ENCODE data around the gene MB21D2.

MB21D2 gene

GRCh38 chr3:192870822-192871221 is 46.8 kb downstream of the MB21D2 start:
- H3K27ac ChIP-seq (replicated peaks) = no peak overlapping the region
- TF ChIP-seq GABPA (IDR thresholded peaks at IDR 0.05; ENCODE audit: low read depth) (no peak), POLR2AphosphoS5 (IDR thresholded peaks at IDR 0.05; ENCODE audit: low read depth) (no peak), CTCF (IDR thresholded peaks at IDR 0.05; ENCODE audit: insufficient read depth, low read length) (no peak), SPI1 (IDR thresholded peaks at IDR 0.05; ENCODE audit: borderline replicate concordance, low read depth) (no peak), REST (IDR thresholded peaks at IDR 0.05; ENCODE audit: insufficient replicate concordance, low read depth) (no peak)
- no peaks in the 10 kb centered on the region for H3K27me3 ChIP-seq (ENCODE audit: insufficient read depth, poor library complexity, severe bottlenecking)
- DNase-seq (ENCODE audit: low read depth in 1 of 2, low spot score in 1 of 2) = no peak
- no peak overlapping the region for H3K4me3 ChIP-seq (replicated peaks; ENCODE audit: insufficient read depth, low read length)

GRCh38 chr3:192869131-192870031 is 48.3 kb downstream of the MB21D2 start:
- no peak for DNase-seq (ENCODE audit: low read depth in 1 of 2, low spot score in 1 of 2)
- TF ChIP-seq POLR2AphosphoS5 (IDR thresholded peaks at IDR 0.05; ENCODE audit: low read depth) (no peak), GABPA (IDR thresholded peaks at IDR 0.05; ENCODE audit: low read depth) (no peak), SPI1 (IDR thresholded peaks at IDR 0.05; ENCODE audit: borderline replicate concordance, low read depth) (no peak), REST (IDR thresholded peaks at IDR 0.05; ENCODE audit: insufficient replicate concordance, low read depth) (no peak), CTCF (IDR thresholded peaks at IDR 0.05; ENCODE audit: insufficient read depth, low read length) (no peak)
- no peak overlapping the region for H3K4me3 ChIP-seq (replicated peaks; ENCODE audit: insufficient read depth, low read length)
- H3K27me3 ChIP-seq (ENCODE audit: insufficient read depth, poor library complexity, severe bottlenecking) = no peaks in the 10 kb centered on the region
- no peak overlapping the region for H3K27ac ChIP-seq (replicated peaks)

- Histone ChIP-seq H3K27ac (replicated peaks) (no peak overlapping the region), H3K4me3 (replicated peaks; ENCODE audit: insufficient read depth, low read length) (no peak overlapping the region), H3K27me3 (ENCODE audit: insufficient read depth, poor library complexity, severe bottlenecking) (no peaks in the 10 kb centered on the region)
- DNase-seq (ENCODE audit: low read depth in 1 of 2, low spot score in 1 of 2) = no peak
- TF ChIP-seq REST (IDR thresholded peaks at IDR 0.05; ENCODE audit: insufficient replicate concordance, low read depth) (no peak), SPI1 (IDR thresholded peaks at IDR 0.05; ENCODE audit: borderline replicate concordance, low read depth) (no peak), CTCF (IDR thresholded peaks at IDR 0.05; ENCODE audit: insufficient read depth, low read length) (no peak), GABPA (IDR thresholded peaks at IDR 0.05; ENCODE audit: low read depth) (no peak)
Observed at GRCh38 chr3:192867645-192868044, 50.0 kb downstream of the MB21D2 start.
